ENCODE data around the gene GRK1.

Gene GRK1

GRCh38 chr13:113783200-113783881, 116.3 kb downstream of the GRK1 start:
- no peak for DNase-seq

- DNase-seq, result no peak
Observed at GRCh38 chr13:113783966-113784644, 117.1 kb downstream of the GRK1 start.

GRCh38 chr13:113784645-113785024, 117.6 kb downstream of the GRK1 start:
- no peak for DNase-seq

- DNase-seq, result no peak
Observed at GRCh38 chr13:113785051-113786010, 118.3 kb downstream of the GRK1 start.

- DNase-seq, result no peak
Observed at GRCh38 chr13:113786262-113786841, 119.3 kb downstream of the GRK1 start.

All from hematopoietic multipotent progenitor cell treated with erythropoietin and hydrocortisone succinate and interleukin-3 and kit ligand, for 6 days (in vitro differentiated cells).